Left forelimb (tissue), 1 donor: ENCODE measurements around the gene ULBP2.
A peak's percentile ranks its signal among the peaks of the same experiment; 100 is the strongest.
"Not testable (repeated sequence)": the region's sequence is repeated elsewhere in the genome, so short reads cannot be mapped to it uniquely, and the experiment has no call there.

Experiments
- DNase-seq: peaks from one replicate; pipeline ENCODE4 v3.0.0-alpha.2; 2018; ENCODE audit warnings: low spot score

Gene ULBP2

GRCh38 chr6:149951626-149952025, 9.8 kb downstream of the ULBP2 start:
- DNase-seq: no peak

GRCh38 chr6:149953390-149953789, 11.6 kb downstream of the ULBP2 start:
- not testable (repeated sequence) for DNase-seq

- DNase-seq: not testable (repeated sequence)
These were observed 12.1 kb downstream of the ULBP2 start for GRCh38 chr6:149953934-149954327.

GRCh38 chr6:149954328-149954983, 12.6 kb downstream of the ULBP2 start:
- DNase-seq: not testable (repeated sequence)

- not testable (repeated sequence) for DNase-seq
These were observed 13.3 kb downstream of the ULBP2 start for GRCh38 chr6:149954984-149955653.

- peak; percentile 28 for DNase-seq
These were observed 14.0 kb downstream of the ULBP2 start for GRCh38 chr6:149955654-149956317.

- not testable (repeated sequence) for DNase-seq
These were observed 16.3 kb downstream of the ULBP2 start for GRCh38 chr6:149958124-149958523.

- DNase-seq: not testable (repeated sequence)
These were observed 18.0 kb downstream of the ULBP2 start for GRCh38 chr6:149959806-149960205.

- no peak for DNase-seq
These were observed 18.7 kb downstream of the ULBP2 start for GRCh38 chr6:149960488-149960887.

GRCh38 chr6:149961728-149962425, 20.1 kb downstream of the ULBP2 start:
- DNase-seq: no peak

- no peak for DNase-seq
These were observed 20.8 kb downstream of the ULBP2 start for GRCh38 chr6:149962461-149963211.

GRCh38 chr6:149963212-149963461, 21.3 kb downstream of the ULBP2 start:
- DNase-seq: no peak

GRCh38 chr6:149963462-149964307, 21.9 kb downstream of the ULBP2 start, which contains the start of gene ULBP1:
ULBP1 (plus strand) TSS chr6:149963943; CDS start chr6:149964050, 107 bp downstream.
- DNase-seq: peak; percentile 89

GRCh38 chr6:149964308-149965193, 22.7 kb downstream of the ULBP2 start:
- no peak for DNase-seq

GRCh38 chr6:149965194-149966020, 23.6 kb downstream of the ULBP2 start:
- no peak for DNase-seq

- not testable (repeated sequence) for DNase-seq
These were observed 24.5 kb downstream of the ULBP2 start for GRCh38 chr6:149966319-149966718.

- no peak for DNase-seq
These were observed 25.8 kb downstream of the ULBP2 start for GRCh38 chr6:149967591-149967990.

GRCh38 chr6:149967999-149968398, 26.2 kb downstream of the ULBP2 start:
- DNase-seq: not testable (repeated sequence)

GRCh38 chr6:149968909-149969308, 27.1 kb downstream of the ULBP2 start:
- DNase-seq: not testable (repeated sequence)
